ENCODE data around the gene KLHDC4.
"Not testable (repeated sequence)": the region's sequence is repeated elsewhere in the genome, so short reads cannot be mapped to it uniquely, and the experiment has no call there.

KLHDC4 gene

DNA sequence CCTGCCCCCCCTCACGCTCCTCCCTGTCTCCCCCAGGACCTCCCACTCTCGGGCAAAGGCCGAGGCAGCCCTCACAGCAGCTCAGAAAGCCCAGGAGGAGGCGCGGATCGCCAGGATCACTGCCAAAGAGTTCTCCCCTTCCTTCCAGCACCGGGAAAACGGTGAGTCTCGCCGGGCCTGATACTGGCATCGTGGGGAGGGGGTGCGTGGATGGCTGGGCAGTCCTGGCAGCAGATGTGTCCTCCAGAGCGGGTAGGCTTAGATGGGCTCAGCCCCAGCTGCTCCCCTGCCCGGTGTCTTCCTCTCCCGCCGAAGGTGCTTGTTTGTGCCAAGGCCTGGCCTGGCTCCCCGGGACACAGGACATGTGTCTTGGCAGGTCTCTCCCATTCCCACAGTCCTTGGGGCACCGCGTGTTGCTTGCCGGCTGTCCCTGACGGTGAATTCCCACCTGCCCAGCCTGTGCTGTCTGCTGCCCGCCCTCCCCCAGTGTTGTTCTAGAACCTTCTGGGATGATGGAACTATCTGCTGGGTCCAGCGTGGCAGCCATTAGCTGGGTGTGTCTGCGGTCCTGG lies 81.6 kb downstream of the KLHDC4 start:
- no peak for DNase-seq (ENCODE audit: low spot score)

DNA sequence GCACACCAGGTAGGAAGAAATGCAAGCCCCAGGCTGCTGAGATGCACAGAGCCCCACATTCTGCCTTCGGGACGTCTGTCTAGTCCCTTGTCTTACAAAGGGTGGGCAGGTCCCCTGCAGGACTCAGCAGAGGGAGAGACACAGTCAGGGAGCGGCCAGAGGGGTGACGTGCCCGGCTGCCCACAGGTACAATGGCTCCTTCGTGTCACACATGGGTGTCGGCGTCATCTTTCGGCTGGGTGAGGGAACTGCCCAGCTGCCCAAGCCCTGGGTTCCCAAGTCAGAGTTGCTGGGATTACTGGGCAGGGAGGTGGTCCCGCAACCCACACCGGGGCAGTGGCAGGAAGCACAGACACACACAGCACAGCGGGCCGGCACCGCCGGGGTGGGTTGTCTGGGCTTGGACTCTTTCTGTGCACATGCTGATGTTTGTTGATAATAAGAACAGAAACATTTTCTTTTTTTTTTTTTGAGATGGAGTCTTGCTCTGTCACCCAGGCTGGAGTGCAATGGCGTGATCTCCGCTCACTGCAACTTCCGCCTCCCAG lies 82.9 kb downstream of the KLHDC4 start:
- DNase-seq (ENCODE audit: low spot score): no peak

DNA sequence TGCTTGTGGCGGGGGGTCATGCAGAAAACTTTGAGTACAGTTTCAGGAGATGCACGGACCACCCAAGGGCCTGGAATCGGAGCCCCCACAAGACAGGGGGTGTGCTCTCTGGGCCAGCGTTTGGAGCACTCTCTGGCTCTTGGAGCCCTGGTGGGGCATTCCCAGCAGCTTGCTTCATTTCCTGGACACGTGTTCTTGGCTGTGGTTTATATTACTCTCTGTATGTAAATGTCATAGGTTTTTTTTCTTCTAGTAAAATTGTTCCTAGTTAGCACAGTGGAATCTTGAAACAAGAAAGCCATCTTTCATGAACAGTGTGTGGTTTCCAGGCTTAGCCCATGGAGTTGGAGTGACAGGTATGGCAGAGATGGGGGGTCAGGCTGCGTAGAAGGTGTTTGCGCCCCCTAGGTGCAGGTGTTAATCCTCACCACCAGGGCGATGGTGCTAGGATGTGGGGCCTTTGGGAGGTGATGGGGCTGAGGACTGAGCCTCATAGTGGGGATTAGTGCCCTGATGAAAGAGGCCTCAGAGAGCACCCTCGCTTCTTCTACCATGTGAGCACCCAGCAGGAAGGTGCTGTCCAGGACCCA lies 83.7 kb downstream of the KLHDC4 start:
- peak; percentile 30 for DNase-seq (ENCODE audit: low spot score)

DNA sequence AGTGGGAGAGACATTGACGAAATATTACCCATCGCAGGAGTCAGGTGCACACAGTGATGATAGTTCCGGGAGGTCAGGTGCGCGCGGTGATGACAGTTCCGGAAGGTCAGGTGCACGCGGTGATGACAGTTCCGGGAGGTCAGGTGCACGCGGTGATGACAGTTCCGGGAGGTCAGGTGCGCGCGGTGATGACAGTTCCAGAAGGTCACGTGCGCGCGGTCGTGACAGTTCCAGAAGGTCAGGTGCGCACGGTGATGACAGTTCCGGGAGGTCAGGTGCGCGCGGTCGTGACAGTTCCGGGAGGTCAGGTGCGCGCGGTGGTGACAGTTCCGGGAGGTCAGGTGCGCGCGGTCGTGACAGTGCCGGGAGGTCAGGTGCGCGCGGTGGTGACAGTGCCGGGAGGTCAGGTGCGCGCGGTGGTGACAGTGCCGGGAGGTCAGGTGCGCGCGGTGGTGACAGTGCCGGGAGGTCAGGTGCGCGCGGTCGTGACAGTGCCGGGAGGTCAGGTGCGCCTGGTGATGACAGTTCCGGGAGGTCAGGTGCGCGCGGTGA lies 84.7 kb downstream of the KLHDC4 start:
- DNase-seq (ENCODE audit: low spot score): not testable (repeated sequence)

DNA sequence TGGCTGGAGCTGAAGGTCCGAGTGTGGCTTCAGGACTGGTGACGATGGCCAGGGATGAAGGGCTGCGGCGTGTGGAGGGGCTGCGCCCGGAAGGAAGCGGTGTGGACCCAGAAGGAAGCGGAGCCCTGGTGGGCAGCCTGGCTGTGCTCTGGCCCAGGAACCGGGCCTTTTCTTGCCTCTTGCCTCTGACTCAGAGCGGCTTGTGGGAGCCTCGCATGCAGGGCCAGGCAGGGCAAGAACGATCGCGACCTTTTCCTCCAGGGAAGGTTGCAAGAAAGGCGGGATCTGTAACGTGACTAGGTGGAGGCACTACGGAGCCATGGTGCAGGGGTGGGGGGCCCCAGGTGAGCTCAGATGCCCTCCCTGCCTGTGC lies 85.5 kb downstream of the KLHDC4 start:
- no peak for DNase-seq (ENCODE audit: low spot score)

DNA sequence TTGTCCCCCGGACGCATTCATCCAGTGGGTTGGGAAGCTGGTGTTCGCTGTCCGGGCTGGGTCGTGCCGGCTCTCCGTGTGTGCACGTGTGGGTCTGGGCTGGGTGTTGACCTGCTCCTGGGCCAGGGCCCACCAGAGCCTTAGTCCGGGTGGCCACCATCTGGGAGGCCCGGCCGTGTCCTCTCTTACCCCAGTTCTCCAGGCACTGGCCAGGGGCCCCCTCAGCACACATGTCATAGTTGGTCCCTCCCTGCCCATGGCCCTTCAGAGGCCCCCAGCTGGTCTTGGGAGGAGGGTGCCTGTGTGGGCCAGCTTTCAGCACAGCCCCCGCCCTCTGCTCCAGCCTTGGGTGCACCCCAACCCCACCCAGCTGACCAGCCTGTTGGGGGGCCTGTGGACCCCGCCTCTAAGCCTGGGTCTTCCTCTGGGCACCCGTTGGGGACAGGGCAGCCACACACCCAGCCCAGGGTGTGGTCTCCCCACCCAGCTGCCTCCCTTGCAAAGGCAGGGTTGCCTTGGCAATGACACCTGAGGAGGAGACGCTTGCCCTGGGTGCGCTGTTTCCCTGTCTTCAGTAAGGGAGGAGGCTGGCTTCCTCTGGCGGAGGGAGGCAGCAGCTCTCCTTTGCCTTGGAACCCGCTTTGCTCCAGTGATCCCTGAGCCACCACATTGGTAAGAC lies 86.1 kb downstream of the KLHDC4 start:
- DNase-seq (ENCODE audit: low spot score): no peak

DNA sequence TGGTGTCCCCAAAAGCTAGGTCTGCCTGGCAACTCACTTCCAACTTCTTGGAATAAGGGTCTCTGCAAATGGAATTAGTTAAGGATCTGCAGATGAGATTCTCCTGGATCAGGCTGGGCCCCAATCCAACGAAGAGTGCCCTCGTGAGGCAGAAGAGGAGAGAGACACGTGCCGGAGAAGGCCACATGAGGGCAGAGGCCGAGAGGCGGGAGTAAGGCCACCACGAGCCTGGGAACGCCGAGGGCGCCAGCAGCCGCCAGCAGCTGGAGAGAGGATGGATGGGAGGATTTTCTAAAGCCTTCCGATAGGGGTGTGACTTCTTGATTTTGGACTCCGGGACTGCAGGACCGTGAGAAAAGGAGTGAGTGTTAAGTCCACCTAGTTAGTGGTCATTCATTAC lies 87.2 kb downstream of the KLHDC4 start:
- DNase-seq (ENCODE audit: low spot score): no peak

DNA sequence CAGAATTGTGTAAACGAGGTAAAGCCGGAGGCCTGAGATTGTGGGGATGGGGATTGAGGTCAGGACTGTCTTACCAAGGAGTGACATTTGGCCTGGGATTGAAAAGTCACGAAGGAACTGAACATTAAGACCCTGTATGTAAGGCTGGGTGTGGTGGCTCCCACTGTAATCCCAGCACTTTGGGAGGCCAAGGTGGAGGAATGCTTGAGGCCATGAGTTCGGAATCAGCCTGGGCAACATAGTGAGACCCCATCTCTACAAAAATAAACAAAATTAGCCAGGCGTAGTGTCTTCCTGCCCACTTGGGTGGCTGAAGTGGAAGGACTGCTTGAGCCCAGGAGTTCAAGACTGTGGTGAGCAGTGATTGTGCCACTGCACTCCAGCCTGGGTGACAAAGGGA lies 88.0 kb downstream of the KLHDC4 start:
- DNase-seq (ENCODE audit: low spot score): no peak

DNA sequence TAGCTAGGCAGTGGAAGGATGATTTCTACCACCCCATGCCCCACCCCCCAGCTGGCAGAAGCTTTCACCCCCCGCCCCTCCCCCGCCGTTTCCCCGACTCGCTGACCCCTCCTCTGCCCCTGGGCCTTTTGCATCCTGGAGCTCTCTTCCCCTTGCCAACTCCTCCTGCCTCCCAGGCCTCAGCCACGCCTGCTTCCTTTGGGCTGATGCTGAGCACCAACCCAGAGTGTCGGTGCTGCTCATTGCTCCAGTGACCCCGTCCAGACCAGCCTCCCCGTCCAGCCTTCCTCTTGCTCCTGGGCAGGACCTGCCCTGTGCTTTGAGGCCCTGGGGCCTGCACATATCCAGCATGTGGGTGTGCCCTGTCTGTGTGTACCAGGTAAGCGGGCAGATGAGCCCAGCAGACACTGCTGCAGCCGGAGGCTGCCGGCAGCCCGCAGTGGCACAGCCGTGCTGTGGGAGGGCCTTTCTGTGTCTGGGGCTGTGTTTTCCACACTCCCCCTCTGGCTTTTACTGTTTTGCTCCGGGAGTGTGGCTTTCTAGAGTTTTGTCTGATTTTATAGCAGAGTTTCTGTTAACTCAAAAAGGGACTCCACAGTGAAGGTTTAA lies 90.6 kb downstream of the KLHDC4 start:
- no peak for DNase-seq (ENCODE audit: low spot score)

DNA sequence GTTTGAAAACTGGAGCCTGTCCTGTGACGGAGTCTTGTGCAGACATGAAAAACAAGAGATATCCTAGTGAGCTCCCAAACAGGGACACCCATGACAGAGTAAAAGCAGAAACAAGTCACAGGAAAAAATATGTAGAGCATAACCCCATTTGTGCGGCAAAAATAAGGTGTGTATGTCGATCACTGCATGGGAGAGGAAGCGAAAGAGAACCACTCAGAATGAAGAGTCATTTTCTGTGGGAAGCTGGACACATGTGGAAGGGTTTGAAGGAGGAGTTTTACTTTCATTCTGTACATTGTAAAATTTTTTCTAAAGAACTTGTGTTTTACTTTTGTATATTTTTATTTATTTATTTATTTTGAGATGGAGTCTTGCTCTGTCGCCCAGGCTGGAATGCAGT lies 91.4 kb downstream of the KLHDC4 start:
- no peak for DNase-seq (ENCODE audit: low spot score)

DNA sequence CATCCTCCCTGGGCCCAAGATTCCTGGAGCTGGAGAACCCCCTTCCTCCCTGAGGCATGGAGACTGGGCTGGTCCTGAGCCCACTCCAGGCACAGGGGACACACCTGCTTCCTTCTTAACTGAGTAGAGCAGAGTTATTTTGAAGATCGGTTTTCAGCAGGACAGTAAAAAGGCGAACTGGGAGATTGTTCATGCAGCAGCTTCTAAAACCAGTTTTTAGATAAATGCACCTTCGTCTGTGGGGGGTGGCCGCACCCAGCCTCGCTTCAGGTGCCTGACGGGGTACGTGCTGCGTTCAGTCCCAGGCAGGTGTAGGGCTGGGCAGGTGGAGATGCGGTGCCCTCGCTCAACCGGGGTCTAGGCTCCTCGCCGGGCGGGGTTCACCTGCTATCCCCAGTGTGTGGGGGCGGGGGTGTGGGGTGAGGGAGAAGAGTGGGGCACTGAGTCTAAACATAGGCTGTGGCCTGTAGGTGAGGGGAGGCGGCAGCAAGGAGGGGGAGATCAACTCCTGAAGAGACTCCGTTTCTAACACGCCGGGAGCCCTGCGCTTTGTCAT lies 94.0 kb downstream of the KLHDC4 start:
- DNase-seq (ENCODE audit: low spot score): no peak

DNA sequence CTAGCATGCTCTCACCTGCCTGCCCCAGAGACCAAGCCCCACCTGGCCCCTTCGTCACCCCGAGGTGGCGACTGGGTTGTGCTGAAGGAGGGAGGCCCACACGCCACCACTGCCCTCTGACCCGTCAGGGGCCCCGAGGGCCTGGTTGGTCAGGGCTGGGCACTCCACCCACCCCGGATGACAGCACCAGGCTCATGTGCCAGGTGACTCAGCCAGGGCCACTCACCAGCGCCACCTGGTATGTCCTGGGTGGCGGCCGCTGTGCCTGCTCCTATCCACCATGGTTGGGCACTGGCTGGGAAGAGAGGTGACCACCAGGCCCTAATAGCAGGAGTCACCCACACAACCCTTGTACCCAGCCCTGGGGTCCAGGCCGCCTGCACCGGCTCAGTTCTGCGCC lies 94.6 kb downstream of the KLHDC4 start:
- DNase-seq (ENCODE audit: low spot score): no peak

DNA sequence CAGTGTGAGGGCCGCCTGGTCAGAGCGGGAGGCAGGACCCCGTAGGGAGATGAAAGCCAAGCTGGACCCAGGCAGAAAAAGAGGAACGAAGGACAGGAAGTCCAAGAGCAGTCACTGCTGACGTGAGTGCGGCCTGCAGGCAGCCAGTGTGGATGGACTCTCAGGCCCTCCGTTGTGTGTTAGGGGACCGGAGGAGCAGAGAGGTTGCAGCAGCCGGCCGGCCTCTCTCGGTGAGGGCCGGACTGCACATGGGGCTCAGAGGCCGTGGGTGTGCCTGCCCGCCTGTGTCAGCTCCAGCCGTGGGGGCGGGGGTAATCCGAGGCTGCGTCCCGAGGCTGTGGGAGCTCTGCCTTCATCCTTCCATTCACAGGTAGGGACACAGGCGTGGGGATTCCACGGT lies 96.1 kb downstream of the KLHDC4 start:
- DNase-seq (ENCODE audit: low spot score): no peak

DNA sequence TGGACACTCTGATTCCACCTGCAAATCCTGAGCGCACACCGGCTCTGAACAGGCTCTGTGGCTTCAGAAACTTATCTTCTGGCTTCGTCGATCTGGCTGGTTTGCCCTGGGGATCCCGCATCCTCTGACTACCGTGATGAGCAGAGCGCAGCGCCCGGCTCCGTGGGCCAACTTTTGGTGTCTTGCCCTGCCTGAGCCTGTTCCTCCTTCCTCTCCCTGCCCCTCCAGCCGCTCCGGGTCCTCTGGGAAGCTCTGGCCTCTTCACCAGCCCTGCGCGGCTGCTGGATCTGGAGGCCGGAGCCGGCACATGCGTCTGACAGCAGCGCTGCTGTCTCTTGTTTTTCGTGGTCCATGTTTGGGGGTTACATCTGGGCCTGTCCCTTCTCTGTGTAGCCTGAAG lies 97.8 kb downstream of the KLHDC4 start:
- no peak for DNase-seq (ENCODE audit: low spot score)

DNA sequence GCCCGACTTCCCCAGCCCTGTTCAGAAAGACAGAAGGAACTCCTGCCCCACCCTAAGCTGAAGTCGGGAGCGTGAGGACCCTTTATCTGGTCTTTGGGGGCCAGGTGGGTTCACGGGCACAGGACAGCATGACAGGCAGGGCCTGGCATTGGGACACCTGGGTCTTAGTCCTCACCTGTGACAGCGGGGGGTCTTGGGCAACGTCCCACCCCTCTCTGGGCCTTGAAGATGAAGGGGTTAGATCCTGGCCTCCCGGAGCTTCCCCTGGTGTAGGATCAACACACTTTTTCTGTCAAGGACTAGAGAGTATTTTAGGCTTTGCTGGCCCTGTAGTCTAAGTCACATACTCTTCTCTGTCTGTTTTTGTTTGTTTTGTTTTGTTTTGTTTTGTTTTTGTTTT lies 98.3 kb downstream of the KLHDC4 start:
- DNase-seq (ENCODE audit: low spot score): no peak

DNA sequence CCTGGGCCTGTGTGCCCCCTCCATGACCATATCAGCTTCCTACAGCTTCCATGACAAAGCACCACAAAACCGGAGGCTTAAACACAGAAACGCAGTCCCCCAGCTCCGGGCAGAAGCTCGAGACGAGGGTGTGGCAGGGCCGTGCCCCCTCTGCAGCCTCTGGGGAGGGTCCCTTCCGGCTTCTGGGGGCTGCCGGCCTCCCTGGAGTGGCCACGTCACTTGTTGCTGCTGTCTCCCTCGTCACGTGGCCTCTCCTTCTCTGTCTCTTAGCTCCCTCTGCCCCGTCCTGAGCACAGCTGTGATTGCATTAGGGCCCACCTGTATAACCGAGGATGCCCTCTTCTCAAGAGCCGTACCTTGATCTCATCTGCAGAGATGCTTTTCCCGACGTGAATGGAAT lies 98.9 kb downstream of the KLHDC4 start:
- no peak for DNase-seq (ENCODE audit: low spot score)

DNA sequence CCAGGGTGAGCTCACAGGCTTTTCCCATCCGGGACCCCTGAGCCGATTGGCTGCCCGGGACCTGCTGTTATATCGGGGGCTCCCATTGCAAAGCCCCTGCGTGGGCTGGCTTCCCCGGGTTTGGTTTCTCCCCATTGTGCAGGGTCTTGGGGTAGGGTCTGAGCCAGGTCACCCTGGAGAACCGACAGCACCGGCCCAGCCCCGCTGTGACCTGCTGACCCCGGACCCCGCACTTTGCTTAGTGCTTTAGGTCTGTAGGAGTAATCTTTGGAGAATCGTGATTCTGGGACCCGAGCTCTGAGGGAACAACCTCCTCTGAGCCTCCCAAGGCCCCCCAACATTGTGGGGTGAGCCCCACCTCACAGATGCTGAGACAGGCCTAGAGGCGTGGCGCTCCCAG lies 100.6 kb downstream of the KLHDC4 start:
- no peak for DNase-seq (ENCODE audit: low spot score)

DNA sequence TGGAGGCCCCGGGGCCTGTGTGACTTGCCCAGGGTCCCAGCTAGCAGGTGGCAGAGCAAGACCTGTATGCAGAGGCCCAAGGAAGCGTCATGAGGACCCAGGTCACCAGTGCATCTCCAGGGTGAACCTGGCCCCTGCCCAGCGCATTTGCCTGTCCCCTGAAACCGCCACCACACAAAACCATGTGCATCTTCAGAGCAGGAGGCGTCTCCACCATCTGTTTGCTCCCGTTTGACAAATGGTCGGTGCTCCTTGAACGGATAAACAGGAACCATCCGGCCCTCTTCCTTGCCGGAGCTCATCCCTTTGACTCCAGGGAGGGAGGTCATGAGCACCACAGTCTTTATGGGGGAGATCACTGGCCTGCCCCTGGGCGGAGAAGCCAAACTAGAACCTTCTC lies 101.0 kb downstream of the KLHDC4 start:
- no peak for DNase-seq (ENCODE audit: low spot score)

DNA sequence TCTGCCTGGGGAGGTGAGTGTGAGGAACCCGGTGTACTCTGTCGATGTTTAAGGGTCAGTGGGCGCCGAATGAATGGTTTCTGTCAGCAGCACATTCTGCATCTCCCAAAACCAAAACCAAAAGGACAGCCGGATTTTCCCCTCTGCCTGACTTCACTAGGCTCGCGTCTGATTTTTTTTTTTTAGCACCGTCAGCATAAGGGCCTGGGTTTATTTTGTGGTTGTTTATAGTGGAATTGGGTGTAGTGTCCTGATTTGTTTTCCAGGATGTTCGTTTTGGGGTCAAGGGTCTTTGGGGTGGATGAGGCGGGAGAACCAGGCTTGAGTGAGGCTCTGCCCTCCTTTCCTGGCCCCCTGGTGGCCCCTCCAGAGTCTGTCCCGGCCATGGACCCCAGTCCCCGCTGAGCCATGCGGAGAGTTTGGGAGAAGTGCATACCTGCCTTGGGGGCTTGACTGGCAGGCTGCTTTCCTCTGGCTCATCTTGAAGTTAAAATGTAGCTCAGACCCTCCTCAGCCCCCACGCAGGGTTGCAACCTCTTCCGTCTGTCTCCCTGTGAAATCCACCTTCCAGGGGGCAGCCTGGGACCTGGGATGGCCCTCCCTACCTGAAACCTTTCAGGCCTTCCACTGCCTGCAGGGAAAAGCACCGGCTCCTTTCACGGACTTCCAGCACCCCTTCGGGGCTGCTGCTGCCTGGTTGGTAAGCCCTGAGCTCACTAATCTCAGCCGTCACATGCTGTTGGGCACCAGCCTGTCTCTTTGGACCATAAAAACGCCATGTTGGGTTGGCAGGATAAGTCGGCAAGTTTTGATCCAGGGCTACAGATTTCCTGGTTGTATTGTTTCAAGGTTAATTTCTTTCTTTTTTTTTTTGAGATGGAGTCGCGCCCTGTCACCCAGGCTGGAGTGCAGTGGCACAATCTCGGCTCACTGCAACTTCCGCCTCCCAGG lies 103.3 kb downstream of the KLHDC4 start:
- no peak for DNase-seq (ENCODE audit: low spot score)

DNA sequence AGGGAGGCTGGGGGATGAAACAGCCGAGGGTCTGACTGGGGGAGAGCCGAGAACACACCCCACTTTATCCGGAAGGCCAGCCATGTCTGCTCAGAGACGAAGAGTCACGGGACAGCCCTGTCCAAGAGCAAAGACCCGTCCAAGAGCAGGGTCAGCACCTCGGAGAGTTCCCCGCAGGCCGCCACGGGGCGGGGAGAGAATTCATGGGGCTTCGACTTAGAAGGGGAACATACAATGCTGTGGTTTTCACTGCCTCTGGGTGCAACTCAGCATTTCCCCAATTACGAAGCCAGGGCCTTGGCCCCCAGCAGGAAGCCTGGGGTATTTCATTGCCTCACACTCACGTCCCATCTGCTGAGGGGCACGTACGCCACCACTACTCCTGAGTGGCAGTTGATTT lies 104.2 kb downstream of the KLHDC4 start:
- DNase-seq (ENCODE audit: low spot score): peak; percentile 35

DNA sequence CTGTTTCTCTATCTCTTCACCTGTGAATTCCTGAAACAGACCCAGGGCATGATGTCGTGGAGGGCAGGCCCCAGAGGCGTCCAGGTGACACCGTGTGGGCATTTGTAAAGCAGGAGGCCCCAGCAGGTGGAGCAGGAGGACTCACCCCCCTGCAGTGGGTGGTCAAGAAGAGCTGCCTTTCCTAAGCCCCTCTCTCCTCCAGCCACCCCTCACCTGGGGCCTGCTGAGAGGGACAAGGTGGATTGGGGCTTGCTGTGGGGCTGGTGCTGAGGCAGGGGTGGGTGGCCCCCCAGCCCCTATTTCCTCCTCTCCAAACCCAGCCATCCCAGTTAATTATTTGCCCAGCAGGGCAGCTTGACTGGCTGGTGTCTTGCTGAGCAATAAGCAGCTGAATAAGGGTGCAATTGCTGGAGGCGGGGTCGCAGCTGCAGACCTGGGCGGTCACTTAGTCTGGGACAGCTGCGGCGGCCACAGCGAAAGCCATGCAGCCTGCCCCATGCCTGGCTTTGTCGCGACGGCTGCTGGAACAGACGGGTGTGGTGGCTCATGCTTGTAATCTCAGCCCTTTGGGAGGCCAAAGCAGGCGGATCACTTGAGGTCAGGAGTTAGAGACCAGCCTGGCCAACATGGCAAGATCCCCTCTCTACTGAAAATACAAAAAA lies 107.1 kb downstream of the KLHDC4 start:
- DNase-seq (ENCODE audit: low spot score): peak; percentile 34
